Measurements from ENCODE around the gene SPINT1.

The SPINT1 gene

DNA sequence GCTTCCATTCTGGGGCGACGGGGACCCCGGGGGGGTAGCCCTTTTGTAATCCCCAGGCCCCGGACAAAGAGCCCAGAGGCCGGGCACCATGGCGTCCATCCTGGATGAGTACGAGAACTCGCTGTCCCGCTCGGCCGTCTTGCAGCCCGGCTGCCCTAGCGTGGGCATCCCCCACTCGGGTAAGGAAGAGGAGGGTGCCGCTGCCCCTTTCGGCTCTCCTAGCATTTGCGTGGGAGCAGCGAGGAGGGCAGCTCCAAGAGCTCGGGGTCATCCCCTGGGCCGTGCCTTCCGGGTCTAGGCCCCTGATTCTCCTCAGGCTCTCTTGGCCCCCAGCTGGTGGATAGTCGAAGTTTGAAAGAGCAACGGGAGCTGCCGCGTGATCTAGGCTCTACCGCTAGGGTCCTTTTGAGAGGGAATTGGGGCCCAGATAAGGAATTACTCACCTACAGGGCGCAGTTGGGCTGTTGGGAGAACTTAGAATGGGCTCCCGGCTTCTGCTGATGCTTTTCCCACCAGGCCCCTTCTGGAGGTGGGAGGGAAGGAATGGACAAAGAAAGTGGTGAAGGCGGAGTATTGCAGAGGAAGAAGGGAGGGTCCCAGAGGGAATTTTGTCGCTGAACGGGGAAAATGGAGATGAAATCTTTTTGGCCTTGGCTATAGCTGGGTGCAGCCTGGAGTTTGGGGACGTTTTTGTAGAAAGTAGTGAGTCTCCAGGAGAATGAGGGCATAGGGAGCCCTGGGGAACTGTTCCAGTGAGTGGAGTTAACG lies 51.0 kb downstream of the SPINT1 start:
- peak; percentile 47; the same call in 1 of the 2 replicates for TF ChIP-seq SIN3A (IDR thresholded peaks at IDR 0.05; ENCODE audit: borderline replicate concordance, insufficient read depth, low read length)
- TF ChIP-seq, protein P1, sequence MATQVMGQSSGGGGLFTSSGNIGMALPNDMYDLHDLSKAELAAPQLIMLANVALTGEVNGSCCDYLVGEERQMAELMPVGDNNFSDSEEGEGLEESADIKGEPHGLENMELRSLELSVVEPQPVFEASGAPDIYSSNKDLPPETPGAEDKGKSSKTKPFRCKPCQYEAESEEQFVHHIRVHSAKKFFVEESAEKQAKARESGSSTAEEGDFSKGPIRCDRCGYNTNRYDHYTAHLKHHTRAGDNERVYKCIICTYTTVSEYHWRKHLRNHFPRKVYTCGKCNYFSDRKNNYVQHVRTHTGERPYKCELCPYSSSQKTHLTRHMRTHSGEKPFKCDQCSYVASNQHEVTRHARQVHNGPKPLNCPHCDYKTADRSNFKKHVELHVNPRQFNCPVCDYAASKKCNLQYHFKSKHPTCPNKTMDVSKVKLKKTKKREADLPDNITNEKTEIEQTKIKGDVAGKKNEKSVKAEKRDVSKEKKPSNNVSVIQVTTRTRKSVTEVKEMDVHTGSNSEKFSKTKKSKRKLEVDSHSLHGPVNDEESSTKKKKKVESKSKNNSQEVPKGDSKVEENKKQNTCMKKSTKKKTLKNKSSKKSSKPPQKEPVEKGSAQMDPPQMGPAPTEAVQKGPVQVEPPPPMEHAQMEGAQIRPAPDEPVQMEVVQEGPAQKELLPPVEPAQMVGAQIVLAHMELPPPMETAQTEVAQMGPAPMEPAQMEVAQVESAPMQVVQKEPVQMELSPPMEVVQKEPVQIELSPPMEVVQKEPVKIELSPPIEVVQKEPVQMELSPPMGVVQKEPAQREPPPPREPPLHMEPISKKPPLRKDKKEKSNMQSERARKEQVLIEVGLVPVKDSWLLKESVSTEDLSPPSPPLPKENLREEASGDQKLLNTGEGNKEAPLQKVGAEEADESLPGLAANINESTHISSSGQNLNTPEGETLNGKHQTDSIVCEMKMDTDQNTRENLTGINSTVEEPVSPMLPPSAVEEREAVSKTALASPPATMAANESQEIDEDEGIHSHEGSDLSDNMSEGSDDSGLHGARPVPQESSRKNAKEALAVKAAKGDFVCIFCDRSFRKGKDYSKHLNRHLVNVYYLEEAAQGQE (IDR thresholded peaks at IDR 0.05; ENCODE audit: insufficient read depth in 1 of 2, low read depth in 2 of 2, low read length in 2 of 2) = no peak

DNA sequence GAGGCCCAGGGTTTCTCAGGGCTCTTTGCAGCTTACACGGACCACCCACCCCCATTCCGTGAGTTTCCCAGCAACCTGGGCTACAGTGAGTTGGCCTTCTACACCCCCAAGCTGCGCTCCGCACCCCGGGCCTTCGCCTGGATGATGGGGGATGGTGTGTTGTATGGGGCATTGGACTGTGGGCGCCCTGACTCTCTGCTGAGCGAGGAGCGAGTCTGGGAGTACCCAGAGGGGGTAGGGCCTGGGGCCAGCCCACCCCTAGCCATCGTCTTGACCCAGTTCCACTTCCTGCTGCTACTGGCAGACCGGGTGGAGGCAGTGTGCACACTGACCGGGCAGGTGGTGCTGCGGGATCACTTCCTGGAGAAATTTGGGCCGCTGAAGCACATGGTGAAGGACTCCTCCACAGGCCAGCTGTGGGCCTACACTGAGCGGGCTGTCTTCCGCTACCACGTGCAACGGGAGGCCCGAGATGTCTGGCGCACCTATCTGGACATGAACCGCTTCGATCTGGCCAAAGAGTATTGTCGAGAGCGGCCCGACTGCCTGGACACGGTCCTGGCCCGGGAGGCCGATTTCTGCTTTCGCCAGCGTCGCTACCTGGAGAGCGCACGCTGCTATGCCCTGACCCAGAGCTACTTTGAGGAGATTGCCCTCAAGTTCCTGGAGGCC lies 55.8 kb downstream of the SPINT1 start:
- no peak for TF ChIP-seq TAF1 (IDR thresholded peaks at IDR 0.05; ENCODE audit: borderline replicate concordance, insufficient read depth, low read length)
- TF ChIP-seq SIN3A (IDR thresholded peaks at IDR 0.05; ENCODE audit: borderline replicate concordance, insufficient read depth, low read length) = no peak
- TF ChIP-seq, protein P1 (IDR thresholded peaks at IDR 0.05; ENCODE audit: insufficient read depth in 1 of 2, low read depth in 2 of 2, low read length in 2 of 2) = no peak
- no peak for TF ChIP-seq FOXP2 (optimal IDR thresholded peaks at IDR 0.05; ENCODE audit: borderline replicate concordance, extremely low read depth, extremely low read length, insufficient read depth)
- TF ChIP-seq POLR2AphosphoS5 (IDR thresholded peaks at IDR 0.05; ENCODE audit: low read depth, low read length) = no peak

DNA sequence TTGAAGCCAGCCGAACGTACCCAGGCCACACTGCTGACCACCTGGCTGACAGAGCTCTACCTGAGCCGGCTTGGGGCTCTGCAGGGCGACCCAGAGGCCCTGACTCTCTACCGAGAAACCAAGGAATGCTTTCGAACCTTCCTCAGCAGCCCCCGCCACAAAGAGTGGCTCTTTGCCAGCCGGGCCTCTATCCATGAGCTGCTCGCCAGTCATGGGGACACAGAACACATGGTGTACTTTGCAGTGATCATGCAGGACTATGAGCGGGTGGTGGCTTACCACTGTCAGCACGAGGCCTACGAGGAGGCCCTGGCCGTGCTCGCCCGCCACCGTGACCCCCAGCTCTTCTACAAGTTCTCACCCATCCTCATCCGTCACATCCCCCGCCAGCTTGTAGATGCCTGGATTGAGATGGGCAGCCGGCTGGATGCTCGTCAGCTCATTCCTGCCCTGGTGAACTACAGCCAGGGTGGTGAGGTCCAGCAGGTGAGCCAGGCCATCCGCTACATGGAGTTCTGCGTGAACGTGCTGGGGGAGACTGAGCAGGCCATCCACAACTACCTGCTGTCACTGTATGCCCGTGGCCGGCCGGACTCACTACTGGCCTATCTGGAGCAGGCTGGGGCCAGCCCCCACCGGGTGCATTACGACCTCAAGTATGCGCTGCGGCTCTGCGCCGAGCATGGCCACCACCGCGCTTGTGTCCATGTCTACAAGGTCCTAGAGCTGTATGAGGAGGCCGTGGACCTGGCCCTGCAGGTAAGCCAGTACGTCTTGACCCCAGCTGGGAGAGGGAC lies 56.6 kb downstream of the SPINT1 start:
- TF ChIP-seq POLR2AphosphoS5 (IDR thresholded peaks at IDR 0.05; ENCODE audit: low read depth, low read length) (no peak), TAF1 (IDR thresholded peaks at IDR 0.05; ENCODE audit: borderline replicate concordance, insufficient read depth, low read length) (no peak), SIN3A (IDR thresholded peaks at IDR 0.05; ENCODE audit: borderline replicate concordance, insufficient read depth, low read length) (no peak), FOXP2 (optimal IDR thresholded peaks at IDR 0.05; ENCODE audit: borderline replicate concordance, extremely low read depth, extremely low read length, insufficient read depth) (no peak)
- TF ChIP-seq, protein P1 (IDR thresholded peaks at IDR 0.05; ENCODE audit: insufficient read depth in 1 of 2, low read depth in 2 of 2, low read length in 2 of 2) = no peak

DNA sequence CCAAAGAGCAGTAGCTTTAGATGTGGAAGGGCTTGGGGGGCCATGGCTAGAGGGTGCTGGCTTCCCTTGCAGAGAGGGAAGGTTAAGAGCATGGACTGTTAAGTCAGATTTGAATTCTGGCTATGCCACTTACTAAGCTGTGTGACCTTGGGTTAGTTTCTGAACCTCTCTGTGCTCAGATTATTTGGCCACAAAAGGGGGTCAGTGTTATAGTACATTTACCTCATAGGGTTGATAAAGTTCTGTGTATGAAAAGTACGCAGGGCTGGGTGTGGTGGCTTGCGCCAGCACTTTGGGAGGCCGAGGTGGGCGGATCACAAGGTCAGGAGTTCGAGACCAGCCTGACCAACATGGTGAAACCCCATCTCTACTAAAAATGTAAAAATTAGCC lies 57.2 kb downstream of the SPINT1 start:
- TF ChIP-seq, protein P1 (IDR thresholded peaks at IDR 0.05; ENCODE audit: insufficient read depth in 1 of 2, low read depth in 2 of 2, low read length in 2 of 2) = no peak
- TF ChIP-seq TAF1 (IDR thresholded peaks at IDR 0.05; ENCODE audit: borderline replicate concordance, insufficient read depth, low read length) = no peak
- TF ChIP-seq SIN3A (IDR thresholded peaks at IDR 0.05; ENCODE audit: borderline replicate concordance, insufficient read depth, low read length) = no peak
- no peak for TF ChIP-seq POLR2AphosphoS5 (IDR thresholded peaks at IDR 0.05; ENCODE audit: low read depth, low read length)
- no peak for TF ChIP-seq FOXP2 (optimal IDR thresholded peaks at IDR 0.05; ENCODE audit: borderline replicate concordance, extremely low read depth, extremely low read length, insufficient read depth)

All from PFSK-1 (cell line).